GM12872 (cell line): ENCODE data around the gene CPNE5.

Experiments
- CTCF ChIP-seq: IDR thresholded peaks from 3 replicates; pipeline ENCODE4 v1.5.1; 2011; ENCODE audit warnings: low read depth, mild to moderate bottlenecking, low read length, moderate library complexity; ENCODE audit not compliant: insufficient read depth

The CPNE5 gene

GRCh38 chr6:36720251-36721141, 118.7 kb downstream of the CPNE5 start:
- no peak for TF ChIP-seq CTCF

GRCh38 chr6:36719126-36719525, 120.1 kb downstream of the CPNE5 start:
- no peak for TF ChIP-seq CTCF

- no peak for TF ChIP-seq CTCF
These were observed 120.7 kb downstream of the CPNE5 start for GRCh38 chr6:36718560-36718959.

GRCh38 chr6:36717871-36718540, 121.2 kb downstream of the CPNE5 start:
- no peak for TF ChIP-seq CTCF

- no peak for TF ChIP-seq CTCF
These were observed 121.9 kb downstream of the CPNE5 start for GRCh38 chr6:36717231-36717825.

- no peak for TF ChIP-seq CTCF
These were observed 122.7 kb downstream of the CPNE5 start for GRCh38 chr6:36716476-36717093.

GRCh38 chr6:36715469-36715868, 123.8 kb downstream of the CPNE5 start:
- TF ChIP-seq CTCF, result no peak
